OCI-LY1 (cell line): ENCODE results near the gene WWOX.

Experiments
- H2AFZ ChIP-seq: fragments of 200-600 bp; sonication (generic), shearing (Covaris generic); 2 replicates; pipeline ENCODE4 v1.6.0; 2014; ENCODE audit warnings: antibody characterized with exemption, mild to moderate bottlenecking, low read length
- H3F3A ChIP-seq: fragments of 200-600 bp; sonication (generic), shearing (Covaris generic); 2 replicates; pipeline ENCODE4 v1.6.0; 2014; ENCODE audit warnings: mild to moderate bottlenecking, antibody characterized with exemption, low read length, moderate library complexity; ENCODE audit not compliant: insufficient read depth
- H3K27ac ChIP-seq: fragments of 200-600 bp; sonication (generic); 2 replicates; pipeline ENCODE4 v1.5.1; 2014; ENCODE audit warnings: low read length, mixed run types, mild to moderate bottlenecking, low read depth; ENCODE audit not compliant: poor library complexity, severe bottlenecking
- H3K27me3 ChIP-seq: fragments of 200-600 bp; sonication (generic); 2 replicates; pipeline ENCODE4 v1.6.0; 2014; ENCODE audit warnings: antibody characterized with exemption, mild to moderate bottlenecking, low read length, moderate library complexity; ENCODE audit not compliant: insufficient read depth
- H3K36me3 ChIP-seq: fragments of 200-600 bp; sonication (generic); 2 replicates; pipeline ENCODE4 v1.6.1; 2014; ENCODE audit warnings: mild to moderate bottlenecking, antibody characterized with exemption, low read length, moderate library complexity, mixed read lengths; ENCODE audit not compliant: insufficient read depth
- H3K4me1 ChIP-seq: fragments of 200-600 bp; sonication (generic); 2 replicates; pipeline ENCODE4 v1.5.1; 2014; ENCODE audit warnings: mild to moderate bottlenecking, low read length, moderate library complexity; ENCODE audit not compliant: insufficient read depth, severe bottlenecking
- H3K4me2 ChIP-seq: fragments of 200-600 bp; sonication (generic), shearing (Covaris generic); 2 replicates; pipeline ENCODE4 v1.6.1; 2014; ENCODE audit warnings: low read length
- H3K4me3 ChIP-seq: fragments of 200-600 bp; sonication (generic); 2 replicates; pipeline ENCODE4 v1.5.1; 2014; ENCODE audit warnings: low read length, low read depth, mild to moderate bottlenecking, mixed read lengths; ENCODE audit not compliant: poor library complexity, severe bottlenecking
- H3K79me2 ChIP-seq: fragments of 200-600 bp; shearing (Covaris generic); 2 replicates; pipeline ENCODE4 v1.6.1; 2016; ENCODE audit warnings: mixed run types, low read length, mixed read lengths; ENCODE audit not compliant: insufficient read depth
- H3K9ac ChIP-seq: fragments of 200-600 bp; sonication (generic), shearing (Covaris generic); 2 replicates; pipeline ENCODE4 v1.6.1; 2014; ENCODE audit warnings: mild to moderate bottlenecking, low read length, mixed read lengths
- H3K9me2 ChIP-seq: fragments of 200-600 bp; sonication (generic), shearing (Covaris generic); 2 replicates; pipeline ENCODE4 v1.6.1; 2014; ENCODE audit warnings: low read depth, mild to moderate bottlenecking, low read length, mixed read lengths
- H3K9me3 ChIP-seq: fragments of 200-600 bp; shearing (Covaris generic); 2 replicates; pipeline ENCODE4 v1.6.1; 2014; ENCODE audit warnings: low read length, mixed read lengths
- H4K20me1 ChIP-seq: fragments of 200-600 bp; sonication (generic), shearing (Covaris generic); 2 replicates; pipeline ENCODE4 v1.6.0; 2016; ENCODE audit warnings: mild to moderate bottlenecking, low read length; ENCODE audit not compliant: insufficient read depth
- CTCF ChIP-seq: fragments of 200-600 bp; sonication (generic), shearing (Covaris generic); IDR thresholded peaks from 2 replicates; pipeline ENCODE4 v1.5.1; 2017; ENCODE audit warnings: mild to moderate bottlenecking, antibody characterized with exemption, low read length, moderate library complexity, mixed read lengths
- EZH2 ChIP-seq: fragments of 200-600 bp; sonication (generic), shearing (Covaris generic); IDR thresholded peaks from 2 replicates; pipeline ENCODE4 v1.8.0; 2017; ENCODE audit warnings: borderline replicate concordance, mixed run types, mild to moderate bottlenecking, antibody characterized with exemption, low read length, moderate library complexity, mixed read lengths

WWOX gene

GRCh38 chr16:78504401-78504851 is 405.0 kb downstream of the WWOX start:
- no peaks in the 10 kb centered on the region for H3K9me2 ChIP-seq
- no peak overlapping the region for H3K4me3 ChIP-seq
- no peak overlapping the region for H3K9ac ChIP-seq
- no peaks in the 10 kb centered on the region for H3K4me1 ChIP-seq
- H3K9me3 ChIP-seq, result no peaks in the 10 kb centered on the region
- TF ChIP-seq CTCF (no peak), EZH2 (no peak)
- no peaks in the 10 kb centered on the region for H3K79me2 ChIP-seq
- no peak overlapping the region for H3K4me2 ChIP-seq
- H3K36me3 ChIP-seq, result no peaks in the 10 kb centered on the region
- H2AFZ ChIP-seq, result no peak overlapping the region
- H3K27ac ChIP-seq, result no peak overlapping the region
- no peaks in the 10 kb centered on the region for H3F3A ChIP-seq
- no peaks in the 10 kb centered on the region for H4K20me1 ChIP-seq
- no peaks in the 10 kb centered on the region for H3K27me3 ChIP-seq

- no peak for TF ChIP-seq CTCF
- no peak for TF ChIP-seq EZH2
- H3K9me2 ChIP-seq, result no peaks in the 10 kb centered on the region
- no peaks in the 10 kb centered on the region for H3K27me3 ChIP-seq
- H3K9ac ChIP-seq, result no peak overlapping the region
- no peaks in the 10 kb centered on the region for H3F3A ChIP-seq
- H4K20me1 ChIP-seq, result no peaks in the 10 kb centered on the region
- H3K4me3 ChIP-seq, result no peak overlapping the region
- H3K27ac ChIP-seq, result no peak overlapping the region
- H3K79me2 ChIP-seq, result no peaks in the 10 kb centered on the region
- no peak overlapping the region for H2AFZ ChIP-seq
- no peaks in the 10 kb centered on the region for H3K4me1 ChIP-seq
- H3K36me3 ChIP-seq, result no peaks in the 10 kb centered on the region
- H3K9me3 ChIP-seq, result no peaks in the 10 kb centered on the region
- no peak overlapping the region for H3K4me2 ChIP-seq
Observed at GRCh38 chr16:78505036-78505435, 405.6 kb downstream of the WWOX start.

- TF ChIP-seq CTCF (no peak), EZH2 (no peak)
- Histone ChIP-seq H3K27ac (no peak overlapping the region), H3F3A (no peaks in the 10 kb centered on the region), H4K20me1 (no peaks in the 10 kb centered on the region), H3K4me2 (no peak overlapping the region), H3K9ac (no peak overlapping the region), H3K79me2 (no peaks in the 10 kb centered on the region), H3K9me2 (no peaks in the 10 kb centered on the region), H3K27me3 (no peaks in the 10 kb centered on the region), H3K4me3 (no peak overlapping the region), H2AFZ (no peak overlapping the region), H3K9me3 (no peaks in the 10 kb centered on the region), H3K36me3 (no peaks in the 10 kb centered on the region), H3K4me1 (no peaks in the 10 kb centered on the region)
Observed at GRCh38 chr16:78505544-78506366, 406.3 kb downstream of the WWOX start.
